Tibial nerve (tissue), 4 donors: ENCODE measurements around the gene FIGNL1. TPM values are rescaled to one million over a fixed set of nuclear protein-coding genes. Genes with fewer than 3 reads are reported as not detected.

Experiments
- DNase-seq, 2 donors: peaks; one replicate each; pipeline ENCODE4 v3.0.0-alpha.2; 2019; ENCODE audit warnings: low spot score in 2 of 2
- H3K27ac ChIP-seq, 4 donors: fragments of 200-600 bp; sonication (generic) in 3 of 4; one replicate each; pipeline ENCODE4 v1.5.1; 2017 to 2019; ENCODE audit warnings: mild to moderate bottlenecking in 1 of 4
- H3K27me3 ChIP-seq, 2 donors: fragments of 200-600 bp; sonication (generic) in 1 of 2; one replicate each; pipeline versions ENCODE4 v1.5.1 to v1.6.0; 2017 to 2019
- H3K36me3 ChIP-seq, 3 donors: fragments of 200-600 bp; sonication (generic); one replicate each; pipeline ENCODE4 v1.5.1; 2018 to 2019
- H3K4me1 ChIP-seq, 4 donors: fragments of 200-600 bp; sonication (generic) in 3 of 4; one replicate each; pipeline ENCODE4 v1.5.1; 2017 to 2019
- H3K4me3 ChIP-seq, 4 donors: fragments of 200-600 bp; sonication (generic) in 3 of 4; one replicate each; pipeline ENCODE4 v1.5.1; 2017 to 2019; ENCODE audit warnings: mild to moderate bottlenecking in 1 of 4, moderate library complexity in 1 of 4
- H3K9me3 ChIP-seq, 4 donors: fragments of 200-600 bp; sonication (generic) in 3 of 4; one replicate each; pipeline ENCODE4 v1.5.1; 2017 to 2019
- CTCF ChIP-seq, 5 experiments: fragments of 200-600 bp in 3 of 5; fragments of 450-650 bp in 2 of 5; sonication (generic) in 3 of 5; IDR thresholded peaks; one replicate each; pipeline ENCODE4 v1.5.1; 2016 to 2019; ENCODE audit warnings: antibody characterized with exemption in 5 of 5, mild to moderate bottlenecking in 3 of 5, moderate library complexity in 2 of 5
- EP300 ChIP-seq, 2 donors: sonication (generic); formaldehyde crosslinking; IDR thresholded peaks; one replicate each; pipeline ENCODE4 v1.6.1; 2017; ENCODE audit warnings: antibody characterized with exemption in 2 of 2, mild to moderate bottlenecking in 1 of 2
- POLR2A ChIP-seq, 2 donors: fragments of 450-650 bp; IDR thresholded peaks; one replicate each; pipeline ENCODE4 v1.6.1; 2017; ENCODE audit warnings: antibody characterized with exemption in 2 of 2, mild to moderate bottlenecking in 2 of 2, moderate library complexity in 2 of 2
- WGBS, 2 donors: methylation state at CpG; one replicate each; pipeline ENCODE4 v1.1.5; 2018; 5-methylcytosine and 5-hydroxymethylcytosine counted together
- total RNA-seq, 4 donors: library from RNA; depleted of rRNA; stranded (reverse); fragments of >200 nt; gene quantifications; one replicate each; pipeline ENCODE4 v1.1.0, GENCODE V29; 2016

The FIGNL1 gene
- total RNA-seq, 4 donors from 2014 or later, result 4.6 to 9.6 (median 6.6) TPM

GRCh38 chr7:50496569-50496968 is 46.4 kb upstream of the FIGNL1 start:
- TF ChIP-seq EP300 (IDR thresholded peaks at IDR 0.05) (no peak), CTCF (IDR thresholded peaks at IDR 0.05) (no peak), POLR2A (IDR thresholded peaks at IDR 0.05) (no peak)
- Histone ChIP-seq H3K4me3 (no peak overlapping the region), H3K36me3 (no peaks in the 10 kb centered on the region), H3K9me3 (no peaks in the 10 kb centered on the region), H3K27ac (no peak overlapping the region), H3K27me3 (no peaks in the 10 kb centered on the region), H3K4me1 (no peaks in the 10 kb centered on the region)
- DNase-seq, result no peak
- WGBS, 2 donors, result 72 to 73% methylated on average over 6 of the region's 6 CpGs

- no peak overlapping the region for H3K4me3 ChIP-seq
- no peaks in the 10 kb centered on the region for H3K27me3 ChIP-seq
- DNase-seq, result no peak
- H3K9me3 ChIP-seq, result no peaks in the 10 kb centered on the region
- no peaks in the 10 kb centered on the region for H3K36me3 ChIP-seq
- TF ChIP-seq CTCF (IDR thresholded peaks at IDR 0.05) (no peak), EP300 (IDR thresholded peaks at IDR 0.05) (no peak)
- no peak overlapping the region for H3K27ac ChIP-seq
- H3K4me1 ChIP-seq, result no peaks in the 10 kb centered on the region
- WGBS, 2 donors, result 63 to 70% methylated on average over 3 of the region's 3 CpGs
Measured at GRCh38 chr7:50495746-50496145, 45.6 kb upstream of the FIGNL1 start.

- Histone ChIP-seq H3K9me3 (no peaks in the 10 kb centered on the region), H3K4me3 (no peak overlapping the region), H3K27me3 (no peaks in the 10 kb centered on the region), H3K36me3 (no peaks in the 10 kb centered on the region), H3K27ac (no peak overlapping the region), H3K4me1 (no peaks in the 10 kb centered on the region)
- TF ChIP-seq POLR2A (IDR thresholded peaks at IDR 0.05), result no peak
- no peak for TF ChIP-seq EP300 (IDR thresholded peaks at IDR 0.05)
- TF ChIP-seq CTCF (IDR thresholded peaks at IDR 0.05), result no peak
- DNase-seq, result no peak
- 91 to 93% methylated on average over 30 of the region's 30 CpGs for WGBS, 2 donors
Measured at GRCh38 chr7:50492770-50493519, 42.8 kb upstream of the FIGNL1 start.

- Histone ChIP-seq H3K4me3 (no peak overlapping the region), H3K4me1 (no peaks in the 10 kb centered on the region), H3K27ac (no peak overlapping the region), H3K27me3 (no peaks in the 10 kb centered on the region), H3K9me3 (no peaks in the 10 kb centered on the region), H3K36me3 (no peaks in the 10 kb centered on the region)
- DNase-seq, result no peak
- 46 to 79% methylated on average over 1 of the region's 1 CpG for WGBS, 2 donors
- TF ChIP-seq CTCF (IDR thresholded peaks at IDR 0.05), result no peak
- TF ChIP-seq EP300 (IDR thresholded peaks at IDR 0.05), result no peak
- no peak for TF ChIP-seq POLR2A (IDR thresholded peaks at IDR 0.05)
Measured at GRCh38 chr7:50491943-50492342, 41.8 kb upstream of the FIGNL1 start.

- Histone ChIP-seq H3K4me3 (no peak overlapping the region), H3K4me1 (no peaks in the 10 kb centered on the region), H3K27me3 (no peaks in the 10 kb centered on the region), H3K27ac (no peak overlapping the region), H3K9me3 (no peaks in the 10 kb centered on the region), H3K36me3 (no peaks in the 10 kb centered on the region)
- TF ChIP-seq POLR2A (IDR thresholded peaks at IDR 0.05), result no peak
- TF ChIP-seq EP300 (IDR thresholded peaks at IDR 0.05), result no peak
- TF ChIP-seq CTCF (IDR thresholded peaks at IDR 0.05), result no peak
- no peak for DNase-seq
- 55 to 65% methylated on average over 5 of the region's 5 CpGs for WGBS, 2 donors
Measured at GRCh38 chr7:50491209-50491608, 41.1 kb upstream of the FIGNL1 start.
